GM12873 (cell line): Measurements from ENCODE around the gene EMP1.

Experiments
- CTCF ChIP-seq: IDR thresholded peaks from 2 replicates; pipeline ENCODE4 v1.5.1; 2012; ENCODE audit warnings: low read depth, mild to moderate bottlenecking, moderate library complexity, low read length, control low read depth; ENCODE audit not compliant: insufficient read depth; ENCODE audit errors: missing control alignments

EMP1 gene

GRCh38 chr12:13179211-13180074, 17.1 kb upstream of the EMP1 start:
- no peak for TF ChIP-seq CTCF

GRCh38 chr12:13181375-13182070, 15.0 kb upstream of the EMP1 start:
- TF ChIP-seq CTCF = no peak

GRCh38 chr12:13182881-13183280, 13.6 kb upstream of the EMP1 start:
- TF ChIP-seq CTCF = no peak

- TF ChIP-seq CTCF = no peak
Measured at GRCh38 chr12:13183620-13184019, 12.9 kb upstream of the EMP1 start.

GRCh38 chr12:13186302-13186701, 10.2 kb upstream of the EMP1 start:
- no peak for TF ChIP-seq CTCF

- no peak for TF ChIP-seq CTCF
Measured at GRCh38 chr12:13187399-13187798, 9.1 kb upstream of the EMP1 start.

GRCh38 chr12:13189264-13189663, 7.3 kb upstream of the EMP1 start:
- no peak for TF ChIP-seq CTCF
